Endothelial cell of umbilical vein (primary cell): Measurements from ENCODE around the gene CUZD1.

Experiments
- CTCF ChIP-seq, 2 donors: IDR thresholded peaks; 1 replicate in 1 of 2; 2 replicates in 1 of 2; pipeline ENCODE4 v1.5.1; 2011; ENCODE audit warnings: low read length in 2 of 2, mild to moderate bottlenecking in 2 of 2, moderate library complexity in 2 of 2, control low read depth in 1 of 2, inconsistent platforms in 1 of 2, low read depth in 1 of 2; ENCODE audit not compliant: insufficient read depth in 1 of 2; ENCODE audit errors: extremely low read depth in 1 of 2
- POLR2A ChIP-seq: IDR thresholded peaks from 2 replicates; pipeline ENCODE4 v1.6.1; 2012; ENCODE audit warnings: low read depth, mild to moderate bottlenecking, control low read depth, low read length

DNA sequence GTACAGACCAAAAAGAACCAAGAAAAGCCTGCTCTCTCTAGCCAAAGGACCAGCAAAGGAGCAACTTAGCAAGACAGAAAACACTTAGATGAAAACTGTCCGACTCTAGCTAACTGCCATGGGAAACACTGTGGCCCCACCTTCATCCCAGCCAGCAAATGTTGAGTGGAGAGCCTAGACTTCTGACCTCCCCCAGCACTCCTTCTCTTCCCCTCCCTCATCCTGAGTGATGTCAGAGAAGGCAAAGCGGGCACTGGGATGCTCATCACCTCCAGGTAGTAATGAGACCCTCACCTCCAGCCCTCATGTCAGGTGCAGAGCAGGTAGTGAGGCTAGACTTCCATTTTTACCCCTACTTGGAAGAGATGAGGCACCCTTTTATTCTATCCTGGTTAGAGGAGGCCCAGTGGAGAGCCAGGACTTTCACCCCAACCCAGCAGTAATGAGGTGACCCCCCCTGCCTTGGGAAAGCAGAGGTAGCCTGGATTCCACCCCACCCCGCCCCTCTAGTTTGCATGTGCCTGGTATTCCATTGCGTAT is 16.9 kb downstream of the CUZD1 start:
- TF ChIP-seq CTCF (IDR thresholded peaks at IDR 0.05; ENCODE audit: extremely low read depth in 1 of 2, insufficient read depth in 1 of 2, low read depth in 1 of 2, low read length in 2 of 2) (no peak), POLR2A (no peak)
